ENCODE data around the gene PIP4P1. TPM values are rescaled to one million over a fixed set of nuclear protein-coding genes. Genes with fewer than 3 reads are reported as not detected.

The PIP4P1 gene
- total and polyA plus RNA-seq, 9 of the 15 experiments (the other 6 are each of a cell fraction or from before 2014, with no cell fraction given), result 5.3 to 20.9 (median 10.7) TPM

DNA sequence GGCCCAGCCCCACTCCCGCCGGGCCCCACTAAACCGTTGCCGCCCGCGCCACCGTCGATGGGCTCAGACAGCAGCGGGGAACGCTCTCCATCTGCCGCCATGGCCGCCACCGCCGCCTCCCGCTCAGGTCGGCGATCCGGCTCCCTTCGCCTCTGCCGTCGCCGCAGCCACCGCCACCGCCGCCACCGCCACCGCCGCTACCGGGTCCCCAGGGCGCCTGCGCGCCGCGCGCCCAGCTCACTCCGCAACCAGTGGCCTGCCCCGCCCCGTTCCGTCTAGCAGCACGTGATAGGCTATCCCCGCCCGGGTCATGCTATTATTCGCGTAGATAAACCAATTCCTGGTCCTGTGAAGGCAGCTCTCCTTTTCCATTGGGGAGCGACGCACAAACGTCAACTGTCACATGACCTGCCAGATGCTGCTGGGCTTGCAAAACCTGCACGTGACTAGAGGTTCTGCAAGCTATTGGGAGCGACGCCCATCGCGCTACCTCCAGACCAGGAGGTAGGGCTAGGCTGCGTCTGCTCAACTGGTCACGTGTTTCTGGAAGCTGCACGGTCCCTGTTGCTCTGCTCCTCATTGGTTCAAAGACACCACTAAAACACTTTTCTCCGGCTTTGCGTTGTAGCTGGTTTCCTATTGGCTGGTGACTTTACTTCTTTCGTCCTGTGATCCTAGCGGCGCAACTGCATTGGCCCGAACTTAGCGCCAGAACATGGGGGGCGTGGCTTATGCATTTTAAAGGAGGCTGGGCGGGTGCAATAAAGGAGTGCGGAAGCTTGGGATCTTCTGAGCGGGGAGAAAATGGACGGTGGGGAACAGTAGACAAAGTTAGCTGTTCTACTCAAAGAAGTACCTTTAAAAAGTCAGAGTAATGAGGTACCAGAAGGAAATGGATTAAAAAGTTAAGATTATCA lies at the start of gene PIP4P1 (continued):
- no peak for TF ChIP-seq ZBTB17 (CRISPR knock-in tag; IDR thresholded peaks at IDR 0.05)
- no peak for TF ChIP-seq SMARCA4 (IDR thresholded peaks at IDR 0.05)
- TF ChIP-seq, protein P1, sequence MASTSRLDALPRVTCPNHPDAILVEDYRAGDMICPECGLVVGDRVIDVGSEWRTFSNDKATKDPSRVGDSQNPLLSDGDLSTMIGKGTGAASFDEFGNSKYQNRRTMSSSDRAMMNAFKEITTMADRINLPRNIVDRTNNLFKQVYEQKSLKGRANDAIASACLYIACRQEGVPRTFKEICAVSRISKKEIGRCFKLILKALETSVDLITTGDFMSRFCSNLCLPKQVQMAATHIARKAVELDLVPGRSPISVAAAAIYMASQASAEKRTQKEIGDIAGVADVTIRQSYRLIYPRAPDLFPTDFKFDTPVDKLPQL (IDR thresholded peaks at IDR 0.05; ENCODE audit: extremely low read depth, insufficient read length), result no peak
- no peak for TF ChIP-seq STAG1 (CRISPR knock-in tag; IDR thresholded peaks at IDR 0.05; ENCODE audit: borderline replicate concordance)
- TF ChIP-seq MAZ (CRISPR knock-in tag; conservative IDR thresholded peaks at IDR 0.05 in 1 of 2, IDR thresholded peaks at IDR 0.05 in 1 of 2), result no peak
- peak; percentile 53 for TF ChIP-seq HMGN3 (IDR thresholded peaks at IDR 0.05; ENCODE audit: borderline replicate concordance, extremely low read depth, insufficient read length, low read depth, low read length)
- TF ChIP-seq GABPB2 (CRISPR knock-in tag; conservative IDR thresholded peaks at IDR 0.05), result no peak
- no peak for TF ChIP-seq FOXK1 (CRISPR knock-in tag; IDR thresholded peaks at IDR 0.05; ENCODE audit: borderline replicate concordance)
- TF ChIP-seq ZKSCAN8 (CRISPR knock-in tag; IDR thresholded peaks at IDR 0.05), result 0 out of 2 replicates have a peak, but pooled peaks have one; percentile 35
- no peak for TF ChIP-seq KDM2B (CRISPR knock-in tag; IDR thresholded peaks at IDR 0.05)
- TF ChIP-seq PRMT5 (CRISPR knock-in tag; IDR thresholded peaks at IDR 0.05), result no peak
- TF ChIP-seq MBD2 (IDR thresholded peaks at IDR 0.05; ENCODE audit: borderline replicate concordance, low read depth), result peak; percentile 86; the same call in 1 of the 2 replicates
- TF ChIP-seq, protein P2, sequence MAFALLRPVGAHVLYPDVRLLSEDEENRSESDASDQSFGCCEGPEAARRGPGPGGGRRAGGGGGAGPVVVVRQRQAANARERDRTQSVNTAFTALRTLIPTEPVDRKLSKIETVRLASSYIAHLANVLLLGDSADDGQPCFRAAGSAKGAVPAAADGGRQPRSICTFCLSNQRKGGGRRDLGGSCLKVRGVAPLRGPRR (CRISPR knock-in tag; IDR thresholded peaks at IDR 0.05), result no peak
- no peak for TF ChIP-seq MYNN (IDR thresholded peaks at IDR 0.05)
- no peak for TF ChIP-seq MYNN (CRISPR knock-in tag; IDR thresholded peaks at IDR 0.05)
- TF ChIP-seq SREBF2 (CRISPR knock-in tag; IDR thresholded peaks at IDR 0.05), result no peak
- peak; percentile 99 for TF ChIP-seq BHLHE40 (IDR thresholded peaks at IDR 0.05; ENCODE audit: low read length)
- TF ChIP-seq IRF2 (CRISPR knock-in tag; IDR thresholded peaks at IDR 0.05), result no peak
- TF ChIP-seq FOXP1 (CRISPR knock-in tag; IDR thresholded peaks at IDR 0.05), result 0 out of 2 replicates have a peak, but pooled peaks have one; percentile 30
- no peak for TF ChIP-seq ESRRA (IDR thresholded peaks at IDR 0.05; ENCODE audit: borderline replicate concordance, low read depth)
- TF ChIP-seq HSF4 (CRISPR knock-in tag; IDR thresholded peaks at IDR 0.05; ENCODE audit: borderline replicate concordance), result no peak
- TF ChIP-seq ZNF589 (CRISPR knock-in tag; IDR thresholded peaks at IDR 0.05; ENCODE audit: low read depth), result peak; percentile 87
- no peak for TF ChIP-seq DACH1 (IDR thresholded peaks at IDR 0.05; ENCODE audit: partially characterized antibody)
- TF ChIP-seq ZNF324 (CRISPR knock-in tag; IDR thresholded peaks at IDR 0.05), result no peak
- TF ChIP-seq PHF21A (IDR thresholded peaks at IDR 0.05; ENCODE audit: borderline replicate concordance, low read depth), result peak; percentile 49; the same call in 1 of the 2 replicates
- TF ChIP-seq SP2 (IDR thresholded peaks at IDR 0.05; ENCODE audit: extremely low read depth, low read depth, low read length, poor library complexity, severe bottlenecking), result no peak
- TF ChIP-seq ZNF79 (CRISPR knock-in tag; IDR thresholded peaks at IDR 0.05; ENCODE audit: low read depth), result no peak
- TF ChIP-seq, protein P3, sequence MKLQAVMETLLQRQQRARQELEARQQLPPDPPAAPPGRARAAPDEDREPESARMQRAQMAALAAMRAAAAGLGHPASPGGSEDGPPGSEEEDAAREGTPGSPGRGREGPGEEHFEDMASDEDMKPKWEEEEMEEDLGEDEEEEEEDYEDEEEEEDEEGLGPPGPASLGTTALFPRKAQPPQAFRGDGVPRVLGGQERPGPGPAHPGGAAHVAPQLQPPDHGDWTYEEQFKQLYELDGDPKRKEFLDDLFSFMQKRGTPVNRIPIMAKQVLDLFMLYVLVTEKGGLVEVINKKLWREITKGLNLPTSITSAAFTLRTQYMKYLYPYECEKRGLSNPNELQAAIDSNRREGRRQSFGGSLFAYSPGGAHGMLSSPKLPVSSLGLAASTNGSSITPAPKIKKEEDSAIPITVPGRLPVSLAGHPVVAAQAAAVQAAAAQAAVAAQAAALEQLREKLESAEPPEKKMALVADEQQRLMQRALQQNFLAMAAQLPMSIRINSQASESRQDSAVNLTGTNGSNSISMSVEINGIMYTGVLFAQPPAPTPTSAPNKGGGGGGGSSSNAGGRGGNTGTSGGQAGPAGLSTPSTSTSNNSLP (IDR thresholded peaks at IDR 0.05; ENCODE audit: borderline replicate concordance, low read depth, low read length), result no peak
